Gastrocnemius medialis (tissue), 4 donors: ENCODE results near the gene ZNF784. TPM values are rescaled to one million over a fixed set of nuclear protein-coding genes. Genes with fewer than 3 reads are reported as not detected.

Experiments used
- ATAC-seq, 2 donors: fragments of 150-250 bp; one replicate each; pipeline ENCODE4 v1.9.1; 2016
- DNase-seq, 2 donors: peaks; one replicate each; pipeline ENCODE4 v3.0.0-alpha.2; 2019
- H3K27ac ChIP-seq, 4 donors: fragments of 200-600 bp; sonication (generic); 1 replicate in 1 of 4; 2 replicates in 3 of 4; pipeline ENCODE4 v1.5.1; 2016 to 2018; ENCODE audit warnings: mild to moderate bottlenecking in 2 of 4, moderate library complexity in 1 of 4
- H3K27me3 ChIP-seq, 3 donors: fragments of 200-600 bp; sonication (generic) in 2 of 3; 1 replicate in 1 of 3; 2 replicates in 2 of 3; pipeline versions ENCODE4 v1.5.1 to v1.6.0; 2016 to 2019; ENCODE audit warnings: mild to moderate bottlenecking in 1 of 3, moderate library complexity in 1 of 3
- H3K36me3 ChIP-seq, 2 donors: fragments of 200-600 bp; sonication (generic) in 1 of 2; one replicate each; pipeline ENCODE4 v1.5.1; 2017 to 2018
- H3K4me1 ChIP-seq, 2 donors: fragments of 200-600 bp; sonication (generic) in 1 of 2; one replicate each; pipeline ENCODE4 v1.5.1; 2016 to 2017; ENCODE audit warnings: mild to moderate bottlenecking in 2 of 2
- H3K4me3 ChIP-seq, 4 donors: fragments of 200-600 bp; sonication (generic) in 3 of 4; 1 replicate in 1 of 4; 2 replicates in 3 of 4; pipeline ENCODE4 v1.5.1; 2016 to 2019; ENCODE audit warnings: mild to moderate bottlenecking in 2 of 4
- H3K9me3 ChIP-seq, 3 donors: fragments of 200-600 bp; sonication (generic) in 2 of 3; 1 replicate in 1 of 3; 2 replicates in 2 of 3; pipeline ENCODE4 v1.5.1; 2016 to 2019
- POLR2A ChIP-seq, 2 donors: fragments of 450-650 bp; IDR thresholded peaks; one replicate each; pipeline ENCODE4 v1.6.1; 2017; ENCODE audit warnings: antibody characterized with exemption in 2 of 2, mild to moderate bottlenecking in 2 of 2, moderate library complexity in 2 of 2
- in situ Hi-C, 4 donors: fragments of 200-750 bp; cut with MboI; loops; one replicate each; pipeline versions ENCODE4 v1.15.0 to v1.8.0; 2017; ENCODE audit warnings: low sequenced_read_pairs in 4 of 4
- intact Hi-C: fragments of 100-400 bp; cut with DNase I; formaldehyde crosslinking; loops from one replicate; pipeline ENCODE4 v1.15.1; 2023; ENCODE audit warnings: low total_unique reads
- total RNA-seq, 4 donors: library from RNA; depleted of rRNA; stranded (reverse); fragments of >200 nt; gene quantifications; one replicate each; pipeline versions ENCODE4 v1.1.0 to v1.2.3, GENCODE V29; 2016
- TF ChIP-seq, protein P1 (sequence below), 5 experiments: fragments of 450-650 bp in 3 of 5; fragments of 200-600 bp in 2 of 5; sonication (generic) in 2 of 5; IDR thresholded peaks in 4 of 5; conservative IDR thresholded peaks in 1 of 5; 1 replicate in 4 of 5; 2 replicates in 1 of 5; pipeline ENCODE4 v1.5.1; 2016 to 2019; ENCODE audit warnings: antibody characterized with exemption in 5 of 5, mild to moderate bottlenecking in 3 of 5, moderate library complexity in 3 of 5

The ZNF784 gene
- total RNA-seq, 4 donors from 2014 or later = 6.0 to 10.0 (median 8.2) TPM

DNA sequence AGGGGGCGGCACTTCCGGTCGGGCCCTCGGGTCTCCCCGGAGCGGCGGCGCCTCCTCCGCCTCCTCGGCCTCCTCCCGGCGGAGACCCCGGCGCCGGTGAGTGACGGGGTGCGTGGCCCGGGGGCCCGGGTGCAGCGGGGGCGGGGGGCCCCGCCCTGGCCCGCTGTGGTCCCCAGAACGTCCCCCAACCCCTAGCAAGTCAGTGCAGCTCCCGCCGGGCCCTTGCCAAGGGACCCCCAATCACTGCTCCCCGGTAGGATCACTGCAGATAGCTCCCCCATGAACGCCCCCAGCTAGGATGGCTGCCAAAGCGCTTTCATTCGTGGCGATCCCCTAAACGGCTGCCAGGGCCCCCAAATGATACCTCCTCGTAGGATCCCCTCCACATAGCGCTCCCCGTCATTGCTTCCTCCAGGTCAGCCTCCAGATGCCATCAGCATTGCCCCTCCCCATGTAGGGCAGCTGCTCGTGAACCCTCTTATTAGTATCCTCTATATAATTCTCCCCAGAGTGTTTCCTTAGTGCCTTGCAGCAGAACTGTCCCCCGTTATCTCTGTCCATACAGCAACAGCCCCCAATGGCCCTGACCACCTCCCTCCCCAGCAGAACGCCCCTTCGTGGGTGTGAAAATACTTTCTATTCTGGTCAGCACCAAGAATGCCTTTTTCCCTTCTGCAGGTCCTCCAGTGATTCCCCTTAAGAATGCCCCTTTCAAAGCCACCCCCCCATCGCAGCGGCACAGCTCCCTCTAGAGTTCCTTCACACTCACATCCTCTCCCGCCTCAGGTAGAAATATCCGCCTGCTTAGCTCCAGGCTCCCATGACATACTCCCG, 18.5 kb downstream of the ZNF784 start, which contains the start of gene ZNF865:
ZNF865 (plus strand) TSS at position 11 of the 834 bp plus-strand sequence. CDS start 7,972 bp downstream, outside the sequence.
- Histone ChIP-seq H3K36me3 (peaks cover 0 to 8% of the 10 kb centered on the region in 2 donors), H3K27me3 (no peaks in the 10 kb centered on the region), H3K9me3 (no peaks in the 10 kb centered on the region), H3K4me3 (peak within 1 kb of the TSS; percentile 68 to 97 (median 80)), H3K4me1 (peaks cover 31 to 42% of the 10 kb centered on the region in 2 donors), H3K27ac (peak within 1 kb of the TSS; percentile 91 to 99 (median 94))
- ATAC-seq = peak; percentile 59 to 60
- DNase-seq = peak; percentile 73 to 79
- intact Hi-C loops = loop anchor here (1.0 to 10.0 kb wide), 4 partner anchors 18 to 1401 kb away; partner anchors contain the start of genes RPS9 and ZNF784
- peak; percentile 45 to 59 for TF ChIP-seq POLR2A (IDR thresholded peaks at IDR 0.05)
- TF ChIP-seq, protein P1, sequence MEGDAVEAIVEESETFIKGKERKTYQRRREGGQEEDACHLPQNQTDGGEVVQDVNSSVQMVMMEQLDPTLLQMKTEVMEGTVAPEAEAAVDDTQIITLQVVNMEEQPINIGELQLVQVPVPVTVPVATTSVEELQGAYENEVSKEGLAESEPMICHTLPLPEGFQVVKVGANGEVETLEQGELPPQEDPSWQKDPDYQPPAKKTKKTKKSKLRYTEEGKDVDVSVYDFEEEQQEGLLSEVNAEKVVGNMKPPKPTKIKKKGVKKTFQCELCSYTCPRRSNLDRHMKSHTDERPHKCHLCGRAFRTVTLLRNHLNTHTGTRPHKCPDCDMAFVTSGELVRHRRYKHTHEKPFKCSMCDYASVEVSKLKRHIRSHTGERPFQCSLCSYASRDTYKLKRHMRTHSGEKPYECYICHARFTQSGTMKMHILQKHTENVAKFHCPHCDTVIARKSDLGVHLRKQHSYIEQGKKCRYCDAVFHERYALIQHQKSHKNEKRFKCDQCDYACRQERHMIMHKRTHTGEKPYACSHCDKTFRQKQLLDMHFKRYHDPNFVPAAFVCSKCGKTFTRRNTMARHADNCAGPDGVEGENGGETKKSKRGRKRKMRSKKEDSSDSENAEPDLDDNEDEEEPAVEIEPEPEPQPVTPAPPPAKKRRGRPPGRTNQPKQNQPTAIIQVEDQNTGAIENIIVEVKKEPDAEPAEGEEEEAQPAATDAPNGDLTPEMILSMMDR (IDR thresholded peaks at IDR 0.05 in 4 of 5, conservative IDR thresholded peaks at IDR 0.05 in 1 of 5) = peak; percentile 43 to 76 (median 61)
- in situ Hi-C loops = no loop called here

DNA sequence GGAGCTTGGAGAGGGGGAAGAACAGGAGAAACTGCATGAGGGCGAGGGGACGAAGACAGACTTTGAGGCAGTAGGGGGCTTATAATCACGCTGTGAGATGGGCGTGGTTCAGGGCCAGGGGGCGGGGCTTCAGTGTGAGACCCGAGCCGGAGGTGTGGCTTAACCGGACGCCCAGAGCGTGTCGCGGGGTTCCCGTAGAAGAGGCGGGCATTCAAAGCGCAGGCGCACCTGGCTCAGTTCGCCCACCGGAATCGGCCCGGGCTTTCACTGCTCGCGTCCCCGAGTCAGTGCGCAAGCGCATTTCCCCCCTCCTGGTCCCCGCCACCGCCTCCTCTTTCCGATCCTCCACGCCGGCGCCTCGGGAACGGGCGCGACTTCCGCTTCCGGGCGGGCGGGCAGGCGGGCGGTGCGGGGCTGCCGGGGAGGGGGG, 19.1 kb downstream of the ZNF784 start:
- intact Hi-C loops (loop anchor here (1.0 to 10.0 kb wide), 4 partner anchors 19 to 1400 kb away; partner anchors contain the start of genes RPS9 and ZNF784), in situ Hi-C loops (no loop called here)
- peak overlapping the region; percentile 68 to 97 (median 80) for H3K4me3 ChIP-seq
- ATAC-seq (peak; percentile 77 to 79), DNase-seq (peak; percentile 96)
- TF ChIP-seq, protein P1 (IDR thresholded peaks at IDR 0.05 in 4 of 5, conservative IDR thresholded peaks at IDR 0.05 in 1 of 5) = no peak
- peak in 1 of 2 donors; percentile 36 for TF ChIP-seq POLR2A (IDR thresholded peaks at IDR 0.05)
- peak overlapping the region; percentile 91 to 99 (median 94) for H3K27ac ChIP-seq
- H3K27me3 ChIP-seq = no peaks in the 10 kb centered on the region
- H3K9me3 ChIP-seq = no peaks in the 10 kb centered on the region
- H3K4me1 ChIP-seq = peaks cover 27 to 38% of the 10 kb centered on the region in 2 donors
- H3K36me3 ChIP-seq = peaks cover 0 to 8% of the 10 kb centered on the region in 2 donors

DNA sequence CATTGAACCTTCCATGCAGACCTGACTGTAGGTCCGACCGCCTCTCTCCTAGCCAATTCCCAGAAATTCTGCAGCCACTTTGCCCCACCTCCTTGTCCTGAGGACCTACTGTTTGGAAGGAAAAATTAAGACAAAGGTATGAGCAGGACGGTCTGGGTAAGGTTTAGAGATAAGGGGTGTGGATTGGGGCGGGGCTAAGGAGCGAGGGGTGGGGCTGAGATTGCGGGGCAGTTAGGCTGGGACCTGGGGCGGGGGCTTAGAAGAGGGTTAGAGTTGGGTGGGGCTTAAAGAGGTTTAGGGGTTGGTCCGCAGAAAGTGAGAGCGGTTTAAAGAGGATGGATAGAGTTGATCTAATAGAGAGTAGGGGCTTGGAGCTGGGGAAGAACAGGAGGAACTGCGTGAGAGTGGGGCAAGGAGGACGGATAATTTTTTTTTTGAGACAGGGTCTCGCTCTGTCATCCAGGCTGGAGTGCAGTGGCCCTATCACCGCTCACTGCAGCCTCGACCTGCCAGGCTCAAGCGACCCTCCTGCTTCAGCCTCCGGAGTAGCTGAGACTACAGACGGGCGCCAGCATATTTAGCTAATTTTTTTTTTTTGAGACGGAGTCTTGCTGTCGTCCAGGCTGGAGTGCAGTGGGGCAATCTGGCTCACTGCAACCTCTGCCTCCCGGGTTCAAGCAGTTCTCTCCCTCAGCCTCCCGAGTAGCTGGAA, 20.6 kb downstream of the ZNF784 start:
- intact Hi-C loops = loop anchor here (2.0 to 10.0 kb wide), 2 partner anchors 57 to 1399 kb away; partner anchors contain the start of gene RPS9
- in situ Hi-C loops = no loop called here
- ATAC-seq = no peak
- peak overlapping the region in 1 of 4 donors; percentile 84 for H3K4me3 ChIP-seq
- no peak for TF ChIP-seq POLR2A (IDR thresholded peaks at IDR 0.05)
- TF ChIP-seq, protein P1 (IDR thresholded peaks at IDR 0.05 in 4 of 5, conservative IDR thresholded peaks at IDR 0.05 in 1 of 5) = no peak
- no peaks in the 10 kb centered on the region for H3K27me3 ChIP-seq
- H3K4me1 ChIP-seq = peaks cover 27 to 34% of the 10 kb centered on the region in 2 donors
- no peaks in the 10 kb centered on the region for H3K36me3 ChIP-seq
- H3K9me3 ChIP-seq = no peaks in the 10 kb centered on the region
- DNase-seq = no peak
- H3K27ac ChIP-seq = peak overlapping the region; percentile 91 to 99 (median 94)

DNA sequence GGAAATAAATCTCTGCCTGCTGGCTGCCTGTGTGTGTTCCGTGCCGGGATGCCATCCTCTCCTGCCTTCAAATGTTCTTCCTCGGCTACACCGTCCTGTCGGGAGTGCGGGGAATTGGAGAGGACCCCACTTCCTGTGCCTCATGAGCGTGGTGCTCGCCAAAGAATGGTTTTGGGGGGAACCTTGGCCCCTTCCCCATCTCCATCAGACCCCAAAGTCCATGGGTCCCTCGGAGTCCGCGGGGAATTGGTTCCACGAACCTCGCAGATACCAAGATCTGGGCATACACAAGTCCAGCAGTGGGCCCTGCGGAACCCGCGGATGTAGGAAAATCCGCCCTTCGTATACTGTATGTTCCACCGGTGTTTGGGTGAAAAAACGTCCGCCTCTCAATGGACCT, 21.3 kb downstream of the ZNF784 start:
- Histone ChIP-seq H3K27ac (peak overlapping the region in 2 of 4 donors; percentile 28 to 99), H3K4me1 (peaks cover 27 to 34% of the 10 kb centered on the region in 2 donors), H3K4me3 (no peak overlapping the region), H3K9me3 (no peaks in the 10 kb centered on the region), H3K27me3 (no peaks in the 10 kb centered on the region), H3K36me3 (no peaks in the 10 kb centered on the region)
- ATAC-seq (no peak), DNase-seq (no peak)
- intact Hi-C loops (loop anchor here (10.0 kb wide), 1 partner anchor 1398 kb away; the partner anchor contains the start of gene RPS9), in situ Hi-C loops (no loop called here)
- TF ChIP-seq, protein P1 (IDR thresholded peaks at IDR 0.05 in 4 of 5, conservative IDR thresholded peaks at IDR 0.05 in 1 of 5) = no peak
- no peak for TF ChIP-seq POLR2A (IDR thresholded peaks at IDR 0.05)
